IPS-18c (cell line): ENCODE measurements around the gene CORO6.

Experiments used
- H3K4me3 ChIP-seq: 2 replicates; pipeline ENCODE4 v1.7.0; 2013; ENCODE audit warnings: low read depth, mild to moderate bottlenecking, low read length, moderate library complexity; ENCODE audit not compliant: insufficient read depth
- H3K9me3 ChIP-seq: one replicate; pipeline ENCODE4 v1.6.1; 2013; ENCODE audit warnings: mild to moderate bottlenecking, low read length, moderate library complexity; ENCODE audit not compliant: control insufficient read depth, insufficient read depth

CORO6 gene

DNA sequence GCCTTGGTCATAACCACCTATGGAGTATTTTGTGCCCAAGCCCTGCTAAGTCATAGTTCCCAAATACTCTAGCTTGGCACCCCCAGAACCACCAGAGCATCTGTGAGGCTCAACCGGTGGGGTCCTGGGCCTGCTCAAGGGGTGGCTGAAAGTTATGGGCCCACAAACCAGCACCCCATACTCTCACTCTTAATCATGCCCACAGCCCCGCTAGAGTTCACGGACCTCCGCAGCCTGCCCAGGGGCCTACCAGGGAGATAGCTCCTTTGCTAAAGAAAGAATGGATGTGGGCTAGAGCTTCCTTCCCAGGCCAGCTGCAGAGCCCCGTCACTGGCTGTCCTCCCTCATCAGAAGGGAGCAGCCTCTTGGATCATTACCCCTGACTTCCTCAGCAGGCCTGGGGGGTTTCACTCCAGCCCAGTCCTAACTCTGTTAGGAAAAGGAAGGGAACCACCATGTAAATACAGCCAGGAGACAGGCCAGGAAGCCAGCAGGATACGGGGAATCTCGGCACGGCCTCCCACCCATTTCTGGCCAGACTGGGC is 34.6 kb downstream of the CORO6 start:
- H3K9me3 ChIP-seq = no peaks in the 10 kb centered on the region

DNA sequence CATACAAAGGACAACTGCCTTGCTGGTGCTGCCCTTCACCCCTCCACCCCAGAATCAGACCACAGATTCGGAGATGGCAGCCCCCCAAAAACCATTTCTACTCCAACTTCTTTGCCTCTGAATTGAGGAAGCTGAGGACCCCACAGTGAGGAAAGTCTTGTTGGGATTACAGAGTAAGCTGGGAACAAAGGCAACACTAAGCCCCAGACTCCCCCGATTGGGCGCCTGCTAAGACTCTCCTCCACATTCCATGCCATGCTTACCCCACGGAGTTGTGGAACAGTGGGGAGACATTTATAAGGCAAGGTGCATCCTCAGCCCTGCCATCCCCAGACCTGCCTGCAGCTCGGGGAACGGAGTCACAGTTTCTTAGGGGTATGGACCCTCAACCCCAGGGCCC is 35.1 kb downstream of the CORO6 start:
- Histone ChIP-seq H3K4me3 (peak overlapping the region; percentile 78; the same call in 1 of the 2 replicates), H3K9me3 (no peaks in the 10 kb centered on the region)

More for the DNA sequence above, 34.6 kb downstream of the CORO6 start:
- peak overlapping the region; percentile 78 for H3K4me3 ChIP-seq

DNA sequence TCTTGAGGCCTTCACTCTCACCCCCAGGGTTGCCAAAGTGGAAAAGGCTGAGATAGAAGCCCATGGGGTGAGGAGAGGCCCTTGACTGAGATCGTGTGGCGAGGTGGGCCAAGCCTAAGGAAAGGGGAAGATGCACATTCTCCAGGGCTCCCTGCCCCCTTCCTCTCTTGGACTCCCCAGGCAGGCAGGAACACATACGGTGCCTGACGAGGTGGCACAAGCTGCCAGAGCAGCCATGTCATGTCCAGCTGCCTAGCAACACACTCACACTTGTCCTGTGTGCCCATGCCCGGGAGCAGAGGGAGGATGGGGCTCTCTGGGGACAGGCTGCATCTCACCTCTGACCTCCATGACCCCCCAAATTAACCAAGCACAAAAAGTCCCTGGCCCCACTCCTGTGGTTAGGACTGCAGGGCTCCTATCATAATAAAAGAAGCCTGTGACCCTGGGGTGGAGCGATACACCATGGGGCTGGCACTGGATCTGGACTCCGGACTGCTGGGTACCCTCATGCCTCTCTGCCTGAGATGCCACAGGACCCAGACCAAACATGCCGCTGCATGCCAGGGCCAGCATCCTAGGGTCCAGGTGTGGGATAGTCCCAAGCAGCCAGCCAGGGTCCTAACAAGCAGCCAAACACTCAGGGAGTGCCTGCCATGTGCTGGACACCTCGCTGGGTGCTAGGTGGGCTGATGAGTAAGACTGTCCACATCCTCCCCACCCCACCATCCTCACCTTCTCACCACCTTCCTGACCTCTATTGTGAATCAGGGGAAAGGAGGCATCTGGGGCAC is 35.8 kb downstream of the CORO6 start:
- Histone ChIP-seq H3K4me3 (no peak overlapping the region), H3K9me3 (no peaks in the 10 kb centered on the region)

DNA sequence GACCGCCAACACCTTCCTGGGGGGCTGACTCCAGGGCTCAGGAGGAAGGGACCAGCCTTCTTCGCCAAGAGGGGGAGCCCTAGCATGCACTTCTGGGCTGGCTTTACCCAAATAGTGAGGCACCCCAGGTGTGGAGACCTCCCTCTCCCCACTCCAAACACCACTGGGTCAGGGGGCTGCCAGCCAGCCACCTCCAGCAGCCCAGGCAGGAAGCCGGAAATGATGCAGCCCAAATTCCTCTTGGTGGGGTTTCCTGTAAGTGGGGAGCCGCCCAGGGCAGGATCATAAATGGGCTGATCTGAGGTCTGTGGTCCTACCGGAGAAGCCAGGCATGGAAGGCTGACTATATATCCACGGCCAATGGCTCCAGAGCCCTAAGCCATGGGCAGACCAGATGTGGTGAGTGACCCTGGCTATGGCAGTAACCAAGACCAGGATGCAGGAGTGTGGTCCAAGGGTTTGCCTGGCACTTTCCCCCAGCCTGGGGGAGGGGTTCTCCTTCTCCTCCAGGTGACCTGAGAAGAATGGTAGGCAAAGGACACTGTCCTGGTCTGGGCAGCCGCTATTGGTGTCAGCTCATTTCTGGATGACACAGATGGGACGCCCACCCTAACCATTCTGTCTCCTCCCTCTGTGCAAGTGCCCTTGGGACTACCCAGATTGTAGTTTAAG is 37.5 kb downstream of the CORO6 start:
- Histone ChIP-seq H3K4me3 (no peak overlapping the region), H3K9me3 (no peaks in the 10 kb centered on the region)

DNA sequence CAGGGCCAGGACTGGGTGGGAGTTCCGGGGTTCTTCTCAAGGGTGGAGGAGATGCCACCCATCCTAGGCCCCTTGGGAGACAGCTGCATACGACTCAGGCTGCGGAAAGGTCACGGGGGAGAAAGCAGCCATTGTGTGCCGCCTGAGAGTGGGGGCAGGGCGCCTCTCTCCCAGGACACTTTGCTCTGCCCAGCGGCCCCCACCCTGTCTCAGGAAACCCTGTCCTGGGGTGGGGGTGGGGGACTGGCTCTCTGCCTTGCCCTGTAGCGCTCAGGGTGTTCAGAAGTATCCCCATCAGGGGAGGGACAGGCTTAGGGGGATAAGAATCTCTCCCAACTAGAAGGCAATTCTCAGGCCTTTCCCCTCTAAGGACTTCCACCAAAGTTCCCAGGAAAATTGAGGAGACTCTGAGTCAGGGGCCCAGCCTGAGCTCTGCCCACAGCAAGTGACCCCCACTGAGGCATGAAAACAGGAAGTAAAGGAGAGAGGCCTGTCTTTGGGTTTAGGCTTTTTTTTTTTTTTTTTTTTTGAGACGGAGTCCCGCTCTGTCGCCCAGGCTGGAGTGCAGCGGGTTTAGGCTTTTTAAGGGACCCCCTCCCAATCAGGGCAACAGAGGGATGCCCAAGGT is 38.1 kb downstream of the CORO6 start:
- Histone ChIP-seq H3K9me3 (no peaks in the 10 kb centered on the region), H3K4me3 (no peak overlapping the region)

DNA sequence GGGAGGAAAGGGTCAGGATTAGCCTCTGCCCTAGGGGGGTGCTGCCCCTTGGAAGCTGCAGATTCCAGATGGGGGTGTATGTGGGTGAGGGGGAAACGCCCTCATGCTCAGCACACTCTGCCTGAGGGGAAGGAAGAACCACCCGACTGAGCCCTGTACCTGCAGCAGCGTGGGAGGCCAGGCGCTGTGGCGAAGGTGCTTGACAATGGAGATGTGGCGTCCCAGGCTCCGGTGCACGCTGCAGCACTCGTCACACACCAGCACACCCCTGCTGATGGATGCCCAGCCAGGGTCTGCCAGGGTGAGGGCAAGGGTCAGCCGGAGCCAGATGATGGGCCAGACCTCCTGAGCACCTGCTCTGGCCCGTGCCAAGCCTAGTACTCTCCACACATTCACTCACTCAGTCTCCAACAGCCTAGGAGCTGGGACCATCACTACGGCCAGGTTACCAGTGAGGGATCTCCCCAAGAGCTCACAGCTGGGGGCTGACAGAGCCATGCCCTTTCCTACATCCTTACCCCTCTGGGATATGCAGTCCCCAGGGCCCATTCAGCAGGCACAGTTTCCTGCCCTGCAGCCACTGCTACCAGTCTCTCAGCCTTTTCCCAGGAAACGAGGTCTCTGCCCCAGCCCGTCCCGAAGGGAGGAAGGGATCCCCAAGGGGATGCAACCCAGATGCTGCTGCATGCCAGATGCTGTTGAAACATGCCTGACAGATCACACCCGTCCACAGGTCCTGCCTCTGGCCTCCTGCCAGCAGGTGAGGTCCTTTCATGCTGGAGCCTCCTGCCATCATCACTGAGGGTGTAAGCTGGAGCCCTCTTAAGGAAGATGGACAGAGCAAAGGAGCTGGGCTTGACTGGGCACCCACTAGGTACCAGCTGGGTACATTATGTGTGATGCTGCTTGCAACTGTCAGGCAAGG is 39.1 kb downstream of the CORO6 start:
- H3K4me3 ChIP-seq = no peak overlapping the region
- no peaks in the 10 kb centered on the region for H3K9me3 ChIP-seq

DNA sequence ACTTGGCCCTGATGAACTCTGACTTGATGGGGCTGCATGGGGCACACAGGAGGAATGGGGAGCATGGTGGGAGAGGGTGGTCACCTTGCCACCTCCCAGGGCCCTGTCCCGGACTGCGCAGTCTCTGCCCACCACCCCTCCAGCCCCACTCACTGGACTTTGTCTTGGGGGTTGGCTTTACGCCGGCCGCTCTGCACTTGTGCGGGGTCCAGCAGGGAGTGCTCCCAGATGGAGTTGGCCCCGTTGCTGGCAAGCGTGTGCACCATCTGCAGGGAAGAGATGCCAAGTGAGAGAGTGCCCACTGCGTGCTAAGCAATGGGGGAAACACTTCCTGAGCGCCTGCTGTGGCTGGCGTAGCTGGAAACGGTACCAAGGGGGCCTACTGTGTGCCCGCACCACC is 39.9 kb downstream of the CORO6 start:
- Histone ChIP-seq H3K4me3 (no peak overlapping the region), H3K9me3 (no peaks in the 10 kb centered on the region)

DNA sequence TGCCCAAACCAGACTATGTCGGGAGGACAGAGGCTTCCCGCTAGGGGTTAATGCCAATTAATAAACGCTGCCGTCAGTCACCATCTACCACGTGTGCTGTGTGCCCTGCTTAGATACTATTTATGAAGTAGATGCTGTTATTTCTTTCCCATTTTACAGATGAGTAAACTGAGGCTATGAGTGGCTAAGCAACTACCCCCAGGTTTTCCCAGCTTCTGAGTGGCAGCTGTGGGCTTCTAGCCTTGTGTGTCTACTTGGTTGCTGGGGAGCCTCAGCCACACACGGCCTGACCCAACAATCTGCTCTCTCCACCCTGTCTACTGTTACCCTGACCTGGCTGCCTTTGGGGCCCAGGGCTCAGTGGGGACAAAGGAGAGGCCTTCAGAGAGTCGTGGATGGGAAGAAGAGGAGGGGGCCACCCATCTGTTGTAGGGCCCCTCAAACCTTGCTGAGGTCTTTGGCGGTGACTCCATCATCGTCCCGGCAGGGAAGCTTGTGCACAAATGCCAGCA is 40.4 kb downstream of the CORO6 start:
- Histone ChIP-seq H3K4me3 (no peak overlapping the region), H3K9me3 (no peaks in the 10 kb centered on the region)

DNA sequence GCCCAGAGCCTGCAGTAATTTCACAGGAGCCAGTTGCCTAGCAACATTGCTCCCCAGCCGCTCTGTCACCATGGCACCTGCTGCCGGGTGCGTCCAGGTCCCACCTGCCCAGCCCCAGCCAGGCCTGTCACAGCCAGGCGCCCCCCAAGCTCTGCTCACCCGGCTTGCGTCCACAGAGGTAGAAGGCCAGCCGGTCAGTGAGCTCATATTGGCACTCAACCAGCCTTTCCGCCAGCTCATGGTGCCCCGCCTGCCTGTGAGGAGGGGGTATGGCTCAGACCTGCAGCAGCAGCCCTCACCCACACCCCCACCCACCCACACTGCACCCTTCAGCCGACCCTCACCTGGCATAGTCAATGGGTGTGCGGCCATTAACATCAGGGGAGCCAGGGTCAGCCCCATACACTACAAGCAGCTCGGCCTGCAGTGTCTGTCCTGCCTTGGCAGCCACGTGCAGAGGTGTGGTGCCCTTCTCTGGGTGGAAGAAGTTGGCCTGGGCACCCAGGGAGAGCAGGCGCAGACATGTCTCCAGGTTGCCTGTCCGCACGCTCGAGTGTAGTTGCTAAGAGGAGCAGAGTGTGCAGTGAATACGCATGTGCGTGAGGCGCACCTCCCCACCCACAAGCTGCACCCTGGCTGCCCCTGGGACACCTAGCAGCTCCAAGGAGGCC is 41.0 kb downstream of the CORO6 start:
- Histone ChIP-seq H3K9me3 (no peaks in the 10 kb centered on the region), H3K4me3 (no peak overlapping the region)

DNA sequence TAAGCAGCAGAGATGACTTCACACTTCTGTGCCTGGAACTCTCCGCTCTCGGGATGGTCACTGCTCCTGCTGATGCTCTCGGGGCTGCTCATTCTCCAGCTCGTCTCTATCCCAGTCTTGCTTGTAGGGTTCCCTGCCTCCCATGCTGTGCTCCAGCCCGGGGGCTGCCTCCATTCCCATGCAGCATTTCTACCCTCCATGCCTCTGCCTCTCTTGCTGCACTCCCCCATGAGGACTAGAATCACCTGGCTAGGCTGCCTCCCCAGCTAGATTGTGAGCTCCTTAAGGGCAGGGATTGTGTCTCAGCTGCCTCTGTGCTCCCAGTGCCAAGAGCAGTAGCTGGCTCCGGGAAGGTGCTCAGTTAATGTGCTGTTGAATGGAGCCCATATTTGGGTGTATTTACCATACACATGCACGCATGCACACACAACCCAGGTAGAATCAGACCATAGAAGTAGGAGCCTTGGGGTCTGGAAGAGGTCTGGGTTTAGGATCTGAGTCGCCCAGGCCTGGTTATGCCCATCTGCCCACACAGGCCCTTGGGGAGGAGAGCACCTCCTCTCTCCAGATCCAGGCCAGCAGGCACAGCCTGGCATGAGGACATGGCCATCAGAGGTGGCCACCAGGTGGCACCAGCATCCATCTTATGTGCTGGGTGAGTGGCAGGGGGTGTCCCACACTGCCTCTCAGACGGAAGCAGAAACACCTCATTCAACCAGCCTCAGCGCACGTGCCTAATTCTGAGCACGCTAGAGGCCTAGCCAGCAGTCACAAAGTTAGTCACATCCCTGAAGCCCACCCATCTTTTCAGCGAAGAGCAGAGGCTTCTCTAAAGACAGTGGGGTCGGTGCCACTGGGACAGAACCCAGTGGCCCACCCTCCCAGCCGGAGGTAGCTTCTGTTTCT is 42.6 kb downstream of the CORO6 start:
- Histone ChIP-seq H3K9me3 (peaks cover 2% of the 10 kb centered on the region), H3K4me3 (no peak overlapping the region)

DNA sequence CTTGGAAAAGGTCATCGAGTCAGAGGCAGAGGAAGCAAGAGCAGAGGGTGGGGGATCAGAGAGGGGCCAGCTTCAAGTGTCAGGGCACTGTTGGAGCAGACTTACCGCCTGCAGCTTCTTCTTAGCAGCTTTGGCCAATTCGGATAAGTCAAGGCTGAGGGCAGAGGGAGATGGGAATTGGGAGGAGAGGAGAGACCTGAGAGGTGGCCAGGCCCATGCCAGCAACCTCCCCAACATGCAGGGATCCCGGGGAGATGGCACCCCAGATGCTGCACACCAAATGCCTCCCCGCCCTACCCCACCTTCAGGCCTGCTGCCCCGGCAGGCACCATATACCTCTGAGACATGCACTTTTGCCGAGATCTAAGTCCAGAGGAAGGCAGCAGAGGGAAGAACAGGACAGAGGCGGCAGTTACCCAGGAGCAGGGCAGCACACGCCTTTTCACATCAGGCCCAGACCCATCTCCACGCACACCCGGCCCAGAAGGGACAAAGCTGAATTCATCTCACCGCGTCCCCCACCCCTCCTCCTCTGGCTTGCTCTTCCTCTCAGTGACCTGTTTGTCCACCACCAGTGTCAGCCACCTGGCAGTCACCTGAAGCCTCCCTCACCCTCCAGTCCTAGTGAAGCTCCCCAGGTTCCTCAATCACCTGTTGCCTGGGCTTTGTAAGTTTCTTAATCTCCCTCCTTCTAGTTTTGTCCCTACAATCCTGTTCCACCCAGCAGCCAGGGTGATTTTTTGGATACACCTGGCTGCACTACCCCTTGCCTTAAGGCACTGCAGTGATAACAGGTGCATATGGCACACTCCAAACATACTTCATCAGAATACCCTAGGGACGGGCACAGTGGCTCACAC is 43.9 kb downstream of the CORO6 start:
- H3K9me3 ChIP-seq = peaks cover 2% of the 10 kb centered on the region

DNA sequence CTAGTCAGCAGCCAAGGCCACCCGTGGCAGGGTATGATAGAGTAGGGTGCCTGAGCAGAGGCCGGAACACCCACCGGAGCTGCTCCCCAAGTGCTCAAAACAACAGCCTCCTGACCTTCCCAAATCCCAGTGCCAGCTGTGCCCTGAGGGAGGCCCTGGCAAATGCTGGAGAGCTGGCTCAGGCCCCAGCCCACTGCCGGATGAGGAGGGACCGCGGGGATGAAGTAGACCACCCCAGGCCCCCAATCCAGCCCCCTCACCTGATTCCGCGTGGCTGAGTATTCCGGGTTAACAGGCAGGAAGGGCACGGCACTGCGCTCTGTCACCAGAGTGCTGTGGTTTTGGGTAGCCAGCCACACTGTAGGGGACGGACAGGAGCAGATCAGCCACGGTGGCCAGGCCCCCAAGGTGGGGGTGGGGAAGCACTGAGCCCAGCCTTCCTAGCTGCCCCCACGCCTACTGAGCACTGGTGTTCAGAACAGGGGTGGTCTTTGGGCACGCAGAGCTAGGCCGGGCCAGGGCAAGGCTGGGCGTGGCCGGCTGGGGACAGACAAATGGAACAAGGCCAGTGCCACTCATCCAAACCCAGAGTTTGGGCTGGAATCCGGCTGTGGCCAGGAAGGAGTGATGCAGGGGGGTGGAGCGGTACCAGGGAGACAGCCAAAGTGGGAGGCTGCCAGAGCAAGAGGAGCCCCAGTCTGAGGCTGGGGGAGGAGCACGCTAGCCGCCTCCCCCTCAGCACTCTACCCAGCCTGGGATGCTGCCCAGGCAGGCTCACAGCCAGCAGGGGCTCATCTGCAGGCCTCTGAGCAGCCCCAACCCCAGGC is 45.1 kb downstream of the CORO6 start:
- Histone ChIP-seq H3K4me3 (no peak overlapping the region), H3K9me3 (peaks cover 2% of the 10 kb centered on the region)

More for the DNA sequence above, 43.9 kb downstream of the CORO6 start:
- no peak overlapping the region for H3K4me3 ChIP-seq

DNA sequence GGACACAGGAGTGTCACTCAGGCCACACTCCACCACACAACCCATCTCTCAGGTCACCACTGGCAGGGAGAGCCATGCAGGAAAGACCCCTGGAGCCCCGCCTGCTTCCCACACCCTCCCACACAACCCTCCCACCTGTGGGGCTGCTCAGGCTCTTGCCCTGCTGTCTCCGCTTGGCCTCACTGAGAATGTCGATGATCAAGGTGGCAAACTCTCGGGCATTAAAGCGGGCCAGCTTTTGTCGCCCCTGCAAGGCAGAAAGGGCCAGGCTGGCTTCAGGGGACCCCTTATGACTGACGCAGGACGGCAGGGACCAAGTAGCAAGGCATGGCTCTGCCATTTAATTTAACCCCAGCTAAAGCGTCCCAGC is 45.7 kb downstream of the CORO6 start:
- Histone ChIP-seq H3K9me3 (peaks cover 4% of the 10 kb centered on the region), H3K4me3 (no peak overlapping the region)
